ENCODE results near the gene CSE1L.
"Not testable (repeated sequence)": the region's sequence is repeated elsewhere in the genome, so short reads cannot be mapped to it uniquely, and the experiment has no call there.

Gene CSE1L

DNA sequence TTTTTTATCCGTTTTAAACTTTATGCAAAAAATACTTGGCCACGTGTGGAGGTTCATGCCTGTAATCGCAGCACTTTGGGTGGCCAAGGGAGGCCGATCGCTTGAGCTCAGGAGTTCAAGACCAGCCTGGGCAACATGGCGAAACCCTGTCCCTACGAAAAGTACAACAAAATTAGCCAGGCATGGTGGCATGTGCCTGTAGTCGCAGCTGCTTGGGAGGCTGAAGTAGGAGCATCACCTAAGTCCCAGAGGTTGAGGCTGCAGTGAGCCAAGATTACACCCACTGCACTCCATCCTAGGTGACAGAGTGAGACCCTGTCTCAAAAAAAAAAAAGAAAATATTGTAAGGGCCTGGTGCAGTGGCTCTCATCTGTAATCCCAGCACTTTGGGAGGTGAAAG lies 45.0 kb downstream of the CSE1L start:
- no peak for DNase-seq (ENCODE audit: low read depth)
- H3K4me3 ChIP-seq (ENCODE audit: low read length), result no peak overlapping the region
- TF ChIP-seq, protein P1, sequence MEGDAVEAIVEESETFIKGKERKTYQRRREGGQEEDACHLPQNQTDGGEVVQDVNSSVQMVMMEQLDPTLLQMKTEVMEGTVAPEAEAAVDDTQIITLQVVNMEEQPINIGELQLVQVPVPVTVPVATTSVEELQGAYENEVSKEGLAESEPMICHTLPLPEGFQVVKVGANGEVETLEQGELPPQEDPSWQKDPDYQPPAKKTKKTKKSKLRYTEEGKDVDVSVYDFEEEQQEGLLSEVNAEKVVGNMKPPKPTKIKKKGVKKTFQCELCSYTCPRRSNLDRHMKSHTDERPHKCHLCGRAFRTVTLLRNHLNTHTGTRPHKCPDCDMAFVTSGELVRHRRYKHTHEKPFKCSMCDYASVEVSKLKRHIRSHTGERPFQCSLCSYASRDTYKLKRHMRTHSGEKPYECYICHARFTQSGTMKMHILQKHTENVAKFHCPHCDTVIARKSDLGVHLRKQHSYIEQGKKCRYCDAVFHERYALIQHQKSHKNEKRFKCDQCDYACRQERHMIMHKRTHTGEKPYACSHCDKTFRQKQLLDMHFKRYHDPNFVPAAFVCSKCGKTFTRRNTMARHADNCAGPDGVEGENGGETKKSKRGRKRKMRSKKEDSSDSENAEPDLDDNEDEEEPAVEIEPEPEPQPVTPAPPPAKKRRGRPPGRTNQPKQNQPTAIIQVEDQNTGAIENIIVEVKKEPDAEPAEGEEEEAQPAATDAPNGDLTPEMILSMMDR (IDR thresholded peaks at IDR 0.05; ENCODE audit: insufficient read depth, low read depth, low read length, missing control alignments), result no peak

GRCh38 chr20:49091762-49092161 lies 45.6 kb downstream of the CSE1L start:
- no peak for DNase-seq (ENCODE audit: low read depth)
- TF ChIP-seq, protein P1 (IDR thresholded peaks at IDR 0.05; ENCODE audit: insufficient read depth, low read depth, low read length, missing control alignments), result no peak
- H3K4me3 ChIP-seq (ENCODE audit: low read length), result no peak overlapping the region

DNA sequence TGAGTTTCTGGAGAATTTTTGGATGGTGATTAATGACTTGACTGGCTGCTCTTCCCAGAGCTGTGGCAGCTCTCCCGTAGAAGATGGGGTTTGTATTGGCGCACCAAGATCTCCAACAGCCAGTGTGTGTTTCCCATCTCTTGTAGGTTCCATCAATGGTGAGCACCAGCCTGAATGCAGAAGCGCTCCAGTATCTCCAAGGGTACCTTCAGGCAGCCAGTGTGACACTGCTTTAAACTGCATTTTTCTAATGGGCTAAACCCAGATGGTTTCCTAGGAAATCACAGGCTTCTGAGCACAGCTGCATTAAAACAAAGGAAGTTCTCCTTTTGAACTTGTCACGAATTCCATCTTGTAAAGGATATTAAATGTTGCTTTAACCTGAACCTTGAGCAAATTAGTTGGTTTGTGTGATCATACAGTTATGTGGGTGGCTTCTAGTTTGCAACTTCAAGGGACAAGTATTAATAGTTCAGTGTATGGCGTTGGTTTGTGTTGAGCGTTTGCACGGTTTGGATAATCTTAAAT lies 50.2 kb downstream of the CSE1L start:
- no peak for DNase-seq (ENCODE audit: low read depth)
- H3K4me3 ChIP-seq (ENCODE audit: low read length), result no peak overlapping the region
- TF ChIP-seq, protein P1 (IDR thresholded peaks at IDR 0.05; ENCODE audit: insufficient read depth, low read depth, low read length, missing control alignments), result no peak

GRCh38 chr20:49097159-49097558 lies 51.0 kb downstream of the CSE1L start:
- no peak for DNase-seq (ENCODE audit: low read depth)
- TF ChIP-seq, protein P1 (IDR thresholded peaks at IDR 0.05; ENCODE audit: insufficient read depth, low read depth, low read length, missing control alignments), result no peak
- H3K4me3 ChIP-seq (ENCODE audit: low read length), result no peak overlapping the region

- TF ChIP-seq, protein P1 (IDR thresholded peaks at IDR 0.05; ENCODE audit: insufficient read depth, low read depth, low read length, missing control alignments), result no peak
- DNase-seq (ENCODE audit: low read depth), result no peak
- H3K4me3 ChIP-seq (ENCODE audit: low read length), result no peak overlapping the region
Observed at GRCh38 chr20:49098136-49098535, 52.0 kb downstream of the CSE1L start.

DNA sequence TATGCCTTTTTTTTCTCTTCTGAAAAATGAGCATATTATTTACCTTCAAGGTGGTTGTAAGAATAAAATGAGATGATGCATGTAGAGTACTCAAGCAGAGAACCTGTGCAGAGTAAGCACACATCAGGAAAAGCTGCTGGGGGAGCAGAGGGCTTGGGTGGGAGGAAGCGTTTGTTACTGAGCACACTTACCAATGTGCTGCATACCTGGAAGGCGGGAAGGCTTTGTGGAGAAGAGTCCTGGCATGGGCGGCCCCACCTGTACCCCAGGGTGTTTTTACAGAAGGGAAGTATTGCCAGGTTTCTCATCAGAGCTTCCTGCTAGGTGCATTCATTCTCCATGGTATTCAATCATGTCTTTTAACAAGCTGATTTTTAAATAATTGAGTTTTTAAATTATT lies 52.9 kb downstream of the CSE1L start:
- TF ChIP-seq, protein P1 (IDR thresholded peaks at IDR 0.05; ENCODE audit: insufficient read depth, low read depth, low read length, missing control alignments), result no peak
- no peak overlapping the region for H3K4me3 ChIP-seq (ENCODE audit: low read length)
- DNase-seq (ENCODE audit: low read depth), result no peak

- not testable (repeated sequence) for DNase-seq (ENCODE audit: low read depth); H3K4me3 ChIP-seq (ENCODE audit: low read length)
Observed at GRCh38 chr20:49100292-49100691, 54.2 kb downstream of the CSE1L start.

Measured in epithelial cell of esophagus (primary cell).